ENCODE data around the gene OVCH1.

GRCh38 chr12:29492891-29493290 is 4.6 kb downstream of the OVCH1 start:
- TF ChIP-seq CTCF (IDR thresholded peaks at IDR 0.05) (no peak), POLR2A (IDR thresholded peaks at IDR 0.05) (no peak)
